Activated gamma-delta T cell treated with Interleukin-2 at 50 U/mL for 16 hours (primary cell): ENCODE results near the gene NCAPD2.
"Not testable (repeated sequence)": the region's sequence is repeated elsewhere in the genome, so short reads cannot be mapped to it uniquely, and the experiment has no call there.

Experiments used
- DNase-seq: peaks from one replicate; pipeline ENCODE4 v3.0.0-alpha.2; 2020

The NCAPD2 gene

DNA sequence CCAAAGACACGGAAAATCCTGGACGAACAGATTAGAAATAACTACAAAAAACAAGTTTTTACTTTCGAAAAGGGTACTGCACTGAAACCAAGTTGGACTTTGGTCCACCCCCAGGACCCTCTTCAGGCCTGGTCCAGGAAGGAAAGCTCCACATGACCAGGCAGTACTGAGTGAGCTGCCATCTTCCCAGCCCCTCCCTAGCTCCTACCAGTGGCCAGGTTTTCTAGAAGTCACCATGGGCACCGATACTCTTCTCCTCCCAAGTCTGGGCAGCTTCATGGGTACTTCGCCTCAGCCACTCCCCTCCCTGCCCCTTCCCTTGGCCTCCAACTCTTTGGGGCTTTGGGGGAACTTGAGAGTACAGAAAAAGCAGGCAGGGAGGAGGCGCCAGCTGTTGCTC, 30.0 kb upstream of the NCAPD2 start:
- no peak for DNase-seq

DNA sequence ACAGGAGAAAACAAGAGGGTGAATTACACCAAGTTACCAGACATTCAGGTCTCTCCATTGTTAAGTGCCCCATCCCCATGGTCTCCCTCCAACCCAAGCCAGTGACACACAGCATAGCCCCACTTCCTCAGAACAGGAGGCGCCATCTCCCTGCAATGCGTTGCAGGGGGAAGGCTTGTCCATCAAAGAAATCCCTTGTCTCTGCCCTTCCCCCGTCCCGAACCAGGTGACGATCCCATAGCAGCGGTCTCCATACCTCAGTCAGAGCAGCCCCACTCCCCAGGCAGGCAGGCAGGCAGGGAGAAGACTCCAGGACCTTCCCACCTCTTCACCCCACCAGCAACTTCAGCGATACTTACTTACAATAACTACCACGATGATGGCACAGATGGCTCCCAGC, 29.4 kb upstream of the NCAPD2 start:
- no peak for DNase-seq

DNA sequence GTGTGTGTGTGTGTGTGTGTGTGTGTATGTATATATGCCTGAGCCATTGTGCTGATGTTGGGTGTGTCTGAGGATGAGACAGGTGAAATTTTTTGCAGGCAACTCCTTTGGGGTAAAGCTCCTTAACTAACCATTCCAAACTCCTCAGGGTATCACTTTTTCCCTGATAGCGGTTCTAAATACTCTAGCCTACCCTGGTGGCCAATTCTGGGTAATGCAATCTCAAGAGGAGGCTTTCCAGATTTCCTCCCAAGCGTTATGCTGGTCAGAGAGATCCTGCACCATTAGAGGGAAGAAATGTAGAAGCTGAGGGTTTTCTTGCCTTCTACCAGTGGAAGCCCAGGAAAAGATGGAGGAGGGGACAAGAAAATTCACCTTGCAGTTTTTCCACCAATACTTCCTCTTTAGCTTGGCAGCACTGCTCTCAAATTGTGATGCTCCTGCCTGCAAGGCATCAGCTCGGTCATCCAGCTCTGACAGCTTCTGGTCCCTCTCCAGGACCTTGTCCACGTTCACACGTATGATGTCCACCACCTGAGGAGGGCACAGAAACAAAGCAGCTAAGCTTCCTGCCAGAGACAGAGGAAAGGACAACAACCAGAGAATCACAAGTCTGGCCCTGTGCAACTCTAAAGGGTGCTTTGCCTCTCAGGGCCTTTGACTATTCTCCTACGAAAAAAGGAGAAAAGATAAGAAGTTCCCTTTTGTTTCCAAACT, 28.3 kb upstream of the NCAPD2 start:
- no peak for DNase-seq

DNA sequence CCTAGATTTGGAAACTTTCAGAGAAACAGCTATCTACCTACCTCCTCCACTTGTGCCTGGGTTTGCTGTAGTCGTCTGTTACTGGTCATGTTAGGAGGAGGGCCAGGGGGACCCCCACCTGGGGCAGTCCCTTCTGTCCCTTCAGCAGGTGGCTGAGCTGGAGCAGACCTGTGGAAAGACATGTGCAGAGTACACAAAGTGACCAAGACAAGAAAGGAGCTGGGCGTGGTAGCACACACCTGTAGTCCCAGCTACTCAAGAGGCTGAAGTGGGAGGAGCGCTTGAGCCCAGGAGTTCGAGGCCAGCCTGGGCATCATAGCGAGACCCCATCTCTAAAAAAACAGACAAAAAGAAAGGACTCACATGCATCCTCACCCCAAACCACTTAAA, 27.7 kb upstream of the NCAPD2 start:
- DNase-seq = no peak

DNA sequence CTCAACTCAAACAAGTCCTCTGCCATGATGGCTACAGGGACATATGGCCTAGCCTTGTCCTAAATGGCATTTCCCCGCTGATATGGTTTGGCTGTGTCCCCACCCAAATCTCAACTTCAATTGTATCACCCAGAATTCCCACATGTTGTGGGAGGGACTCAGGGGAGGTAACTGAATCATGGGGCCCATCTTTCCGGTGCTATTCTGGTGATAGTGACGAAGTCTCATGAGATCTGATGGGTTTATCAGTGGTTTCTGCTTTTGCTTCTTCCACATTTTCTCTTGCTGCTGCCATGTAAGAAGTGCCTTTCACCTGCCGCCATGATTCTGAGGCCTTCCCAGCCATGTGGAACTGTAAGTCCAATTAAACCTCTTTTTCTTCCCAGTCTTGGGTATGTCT, 27.2 kb upstream of the NCAPD2 start:
- DNase-seq = not testable (repeated sequence)

DNA sequence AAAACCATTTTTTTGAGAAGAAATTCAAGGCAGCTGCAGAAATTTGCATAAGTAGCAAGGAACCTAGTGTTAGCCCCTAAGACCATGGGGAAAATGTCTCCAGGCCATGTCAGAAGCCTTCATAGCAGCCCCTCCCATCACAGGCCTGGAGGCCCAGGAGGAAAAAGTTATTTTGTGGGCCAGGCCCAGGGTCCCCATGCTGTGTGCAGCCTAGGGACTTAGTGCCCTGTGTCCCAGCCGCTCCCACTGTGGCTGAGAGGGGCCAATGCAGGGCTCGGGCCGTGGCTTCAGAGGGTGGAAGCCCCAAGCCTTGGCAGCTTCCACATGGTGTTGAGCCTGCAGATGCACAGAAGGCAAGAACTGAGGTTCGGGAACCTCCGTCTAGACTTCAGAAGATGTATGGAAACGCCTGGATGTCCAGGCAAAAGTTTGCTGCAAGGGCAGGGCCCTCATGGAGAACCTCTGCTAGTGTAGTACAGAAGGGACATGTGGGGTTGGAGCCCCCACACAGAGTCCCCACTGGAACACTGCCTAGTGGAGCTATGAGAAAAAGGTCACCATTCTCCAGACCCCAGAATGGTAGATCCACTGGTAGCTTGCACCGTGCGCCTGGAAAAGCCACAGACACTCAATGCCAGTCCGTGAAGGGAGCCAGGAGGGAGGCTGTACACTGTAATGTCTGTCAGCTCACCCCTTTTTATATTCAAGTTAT, 26.2 kb upstream of the NCAPD2 start:
- not testable (repeated sequence) for DNase-seq

DNA sequence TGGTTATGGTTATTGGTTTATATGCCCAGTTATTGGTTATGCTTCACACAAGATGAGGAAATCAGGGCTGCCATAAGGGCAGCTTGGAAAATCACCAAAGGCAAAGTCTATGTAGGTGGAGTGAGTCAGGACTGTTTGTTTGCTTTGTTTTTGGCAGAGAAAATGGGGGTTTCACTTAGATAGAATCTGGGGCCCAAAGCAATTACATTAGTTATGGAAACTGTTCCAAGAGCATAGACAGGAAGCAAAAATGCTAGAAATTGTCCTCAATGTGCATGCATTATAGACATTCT, 25.7 kb upstream of the NCAPD2 start:
- no peak for DNase-seq

DNA sequence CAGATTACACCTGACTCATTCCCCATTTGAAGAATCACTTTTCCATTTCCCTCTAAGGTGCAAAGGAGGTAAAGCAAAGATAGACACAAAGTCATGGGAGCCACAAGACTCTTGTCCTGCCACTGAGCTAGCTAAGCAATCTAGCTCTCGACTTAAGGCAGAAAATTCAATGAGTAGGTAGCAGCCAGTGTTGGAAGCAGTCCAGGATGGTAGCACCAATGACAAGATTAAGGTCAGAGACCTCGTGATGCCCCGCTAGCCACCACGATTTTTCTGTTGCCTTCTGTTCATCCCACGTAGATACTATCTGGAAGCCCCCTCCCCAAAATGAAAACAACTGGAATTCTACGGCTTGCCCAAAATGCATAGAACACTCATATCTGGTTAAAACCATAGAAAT, 24.8 kb upstream of the NCAPD2 start:
- DNase-seq = no peak

DNA sequence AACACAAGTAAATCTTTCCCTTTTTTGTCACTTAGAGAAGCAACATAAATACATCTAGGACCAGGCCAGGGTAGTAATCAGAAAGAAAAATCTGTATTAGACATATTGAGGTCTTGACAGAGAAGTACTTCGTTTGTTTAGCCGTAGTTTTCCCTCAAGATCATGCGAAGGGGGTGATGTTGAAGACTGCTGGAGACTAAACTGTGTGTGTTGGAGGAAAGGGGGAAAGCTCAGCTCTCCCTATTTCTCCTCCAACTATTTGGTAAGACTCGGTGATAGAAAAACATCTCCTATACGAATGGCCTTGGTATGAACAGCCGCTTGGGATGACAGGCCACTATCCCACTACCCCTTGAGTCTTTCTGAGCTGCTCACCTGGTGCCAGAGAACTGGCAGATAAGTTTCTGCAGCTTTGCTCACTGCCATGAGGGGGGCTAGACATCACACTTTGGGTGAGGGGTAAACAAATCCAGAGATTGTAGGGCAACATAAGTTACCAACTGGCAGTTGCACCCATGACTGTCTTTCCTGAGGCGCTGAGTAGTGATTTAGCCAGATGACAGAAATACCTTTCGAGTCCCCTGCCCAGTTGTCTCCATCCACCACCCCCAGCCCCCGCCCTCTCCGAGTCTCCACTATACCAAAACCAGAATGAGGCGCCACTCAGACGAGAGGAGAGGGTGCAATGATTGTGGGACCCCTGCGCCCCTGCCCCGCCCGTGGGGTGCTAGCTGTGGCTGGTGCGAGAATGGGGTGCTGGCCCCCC, 24.1 kb upstream of the NCAPD2 start:
- DNase-seq = peak; percentile 28

DNA sequence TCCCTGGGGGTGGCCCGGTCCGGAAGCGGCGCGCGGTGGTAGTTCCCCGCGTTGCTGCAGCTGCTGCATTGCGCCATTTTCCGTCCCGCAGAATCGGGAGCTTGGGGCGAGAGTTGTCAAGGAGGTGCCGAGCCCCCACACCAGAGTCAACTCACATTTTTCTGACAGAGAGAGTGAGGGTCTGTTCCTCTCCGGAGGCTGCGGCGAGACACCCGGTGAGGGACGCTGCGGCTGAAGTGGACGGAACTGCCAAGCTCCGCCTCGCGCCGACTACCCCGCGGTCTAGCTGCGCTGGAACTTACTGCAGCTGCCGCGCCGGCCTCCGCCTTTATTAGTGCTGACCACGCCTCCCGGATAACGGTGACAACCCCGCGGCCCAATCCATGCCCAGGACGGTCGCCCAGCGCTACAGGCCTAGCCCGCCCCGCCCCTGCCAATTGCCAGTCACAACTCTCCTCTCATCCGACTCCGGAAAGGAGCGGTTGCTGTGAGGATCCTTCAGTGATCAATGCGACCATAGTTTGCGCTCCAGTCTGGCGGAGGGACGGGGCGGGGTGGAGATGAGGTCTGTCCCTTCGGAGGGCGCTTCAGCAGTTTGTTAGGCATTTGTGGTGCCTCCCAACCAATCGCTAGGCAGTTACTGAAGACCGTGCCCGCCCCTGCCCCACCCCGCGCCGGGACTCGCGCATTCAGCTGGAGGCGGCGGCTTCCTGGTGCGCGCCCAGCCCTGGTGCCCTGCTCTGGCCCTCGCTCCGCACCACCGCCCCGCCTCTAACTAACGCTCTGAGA, 23.3 kb upstream of the NCAPD2 start, which contains the start of gene VAMP1:
TSS of gene VAMP1 (minus strand) at position 303 of the 789 bp plus-strand sequence. CDS start at position 157, 146 bp downstream.
- peak; percentile 97 for DNase-seq

DNA sequence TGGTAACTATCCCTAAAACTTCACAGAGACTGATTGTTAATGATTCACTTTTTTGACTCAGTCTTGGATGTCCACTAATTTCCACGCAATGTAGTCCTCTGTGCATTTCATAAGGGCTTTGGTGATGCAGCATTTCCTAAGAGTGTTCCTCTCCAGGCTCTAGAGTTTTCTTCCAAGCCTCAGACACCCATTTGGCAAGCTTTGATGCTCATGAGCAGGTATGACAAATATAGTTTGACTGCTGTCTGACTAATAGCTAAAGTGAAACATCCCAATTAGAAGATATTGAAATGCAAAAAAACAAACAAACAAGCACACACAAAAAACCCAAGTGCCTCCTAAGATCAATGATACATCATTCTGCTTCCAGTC, 21.9 kb upstream of the NCAPD2 start:
- DNase-seq = no peak

DNA sequence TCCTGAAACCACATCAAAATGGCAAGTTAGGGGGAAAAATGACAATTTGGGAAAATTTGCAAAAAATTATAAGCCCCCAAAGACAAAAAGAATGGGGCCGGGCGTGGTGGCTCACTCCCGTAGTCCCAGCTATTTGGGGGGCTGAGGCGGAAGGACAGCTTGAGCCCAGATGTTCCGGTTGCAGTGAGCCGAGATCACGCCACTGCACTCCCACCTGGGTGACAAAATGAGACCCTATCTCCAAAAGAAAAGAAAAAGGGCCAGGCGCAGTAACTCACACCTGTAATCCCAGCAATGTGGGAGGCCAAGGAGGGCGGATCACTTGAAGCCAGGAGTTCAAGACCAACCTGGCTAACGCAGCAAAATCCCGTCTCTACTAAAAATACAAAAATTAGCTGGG, 21.4 kb upstream of the NCAPD2 start:
- no peak for DNase-seq

DNA sequence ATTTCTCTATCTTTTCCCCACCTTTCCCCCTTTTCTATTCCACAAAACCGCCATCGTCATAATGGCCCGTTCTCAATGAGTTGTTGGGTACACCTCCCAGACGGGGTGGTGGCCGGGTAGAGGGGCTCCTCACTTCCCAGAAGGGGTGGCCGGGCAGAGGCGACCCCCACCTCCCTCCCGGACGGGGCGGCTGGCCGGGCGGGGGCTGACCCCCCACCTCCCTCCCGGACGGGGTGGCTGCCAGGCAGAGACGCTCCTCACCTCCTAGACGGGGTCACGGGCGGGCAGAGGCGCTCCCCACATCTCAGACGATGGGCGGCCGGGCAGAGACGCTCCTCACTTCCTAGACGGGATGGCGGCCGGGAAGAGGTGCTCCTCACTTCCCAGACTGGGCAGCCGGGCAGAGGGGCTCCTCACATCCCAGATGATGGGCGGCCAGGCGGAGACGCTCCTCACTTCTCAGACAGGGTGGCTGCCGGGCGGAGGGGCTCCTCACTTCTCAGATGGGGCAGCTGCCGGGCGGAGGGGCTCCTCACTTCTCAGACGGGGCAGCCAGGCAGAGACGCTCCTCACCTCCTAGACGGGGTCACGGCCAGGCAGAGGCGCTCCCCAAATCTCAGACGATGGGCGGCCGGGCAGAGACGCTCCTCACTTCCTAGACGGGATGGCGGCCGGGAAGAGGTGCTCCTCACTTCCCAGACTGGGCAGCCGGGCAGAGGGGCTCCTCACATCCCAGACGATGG, 18.5 kb upstream of the NCAPD2 start:
- not testable (repeated sequence) for DNase-seq

DNA sequence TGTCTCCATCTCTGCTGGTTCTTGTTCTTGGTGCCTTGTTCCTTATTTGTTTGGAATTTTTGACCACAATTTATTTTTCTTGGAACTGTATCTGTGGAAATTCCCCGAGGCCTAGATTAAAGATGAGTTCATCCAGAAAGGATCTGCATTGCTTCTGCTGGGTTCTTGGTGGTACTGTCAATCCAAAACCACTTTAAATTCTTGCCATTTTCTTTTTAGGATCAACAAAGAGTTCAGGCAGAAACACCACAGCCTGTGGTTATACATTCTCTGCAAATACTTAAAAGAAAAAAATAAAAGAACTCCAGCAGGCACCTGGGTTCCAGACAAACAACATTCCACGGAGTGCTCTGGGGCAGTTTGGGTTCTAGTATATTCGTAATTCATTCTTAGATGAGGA, 17.4 kb upstream of the NCAPD2 start:
- no peak for DNase-seq

DNA sequence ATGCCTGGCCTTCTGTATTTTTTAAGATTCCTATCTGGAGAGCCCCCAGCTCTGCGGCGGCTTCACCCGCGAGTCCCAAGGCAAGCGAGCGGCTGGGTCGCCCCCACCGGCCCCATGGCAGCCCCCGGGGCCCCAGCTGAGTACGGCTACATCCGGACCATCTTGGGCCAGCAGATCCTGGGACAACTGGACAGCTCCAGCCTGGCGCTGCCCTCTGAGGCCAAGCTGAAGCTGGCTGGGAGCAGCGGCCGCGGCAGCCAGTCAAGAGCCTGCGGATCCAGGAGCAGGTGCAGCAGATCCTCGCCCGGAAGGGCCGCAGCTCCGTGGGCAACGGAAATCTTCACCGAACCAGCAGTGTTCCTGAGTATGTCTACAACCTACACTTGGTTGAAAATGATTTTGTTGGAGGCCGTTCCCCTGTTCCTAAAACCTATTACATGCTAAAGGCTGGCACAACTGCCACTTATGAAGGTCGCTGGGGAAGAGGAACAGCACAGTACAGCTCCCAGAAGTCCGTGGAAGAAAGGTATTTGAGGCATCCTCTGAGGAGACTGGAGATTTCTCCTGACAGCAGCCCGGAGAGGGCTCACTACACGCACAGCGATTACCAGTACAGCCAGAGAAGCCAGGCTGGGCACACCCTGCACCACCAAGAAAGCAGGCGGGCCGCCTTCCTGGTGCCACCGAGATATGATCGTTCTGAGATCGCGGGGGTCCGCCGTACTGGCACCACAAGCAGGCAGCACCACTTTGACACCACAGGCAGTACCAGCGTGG, 16.1 kb upstream of the NCAPD2 start:
- not testable (repeated sequence) for DNase-seq

DNA sequence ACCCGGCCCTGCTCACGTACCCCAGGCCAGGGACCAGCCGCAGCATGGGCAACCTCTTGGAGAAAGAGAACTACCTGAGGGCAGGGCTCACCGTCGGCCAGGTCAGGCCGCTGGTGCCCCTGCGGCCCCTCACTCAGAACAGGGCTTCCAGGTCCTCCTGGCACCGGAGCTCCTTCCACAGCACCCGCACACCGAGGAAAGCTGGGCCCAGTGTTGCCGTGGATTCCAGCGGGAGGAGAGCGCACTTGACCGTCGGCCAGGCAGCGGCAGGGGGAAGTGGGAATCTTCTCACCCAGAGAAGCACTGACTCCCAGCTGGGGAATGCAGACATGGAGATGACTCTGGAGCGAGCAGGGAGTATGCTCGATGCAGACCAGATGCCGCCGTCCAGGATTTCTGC, 15.5 kb upstream of the NCAPD2 start:
- no peak for DNase-seq

DNA sequence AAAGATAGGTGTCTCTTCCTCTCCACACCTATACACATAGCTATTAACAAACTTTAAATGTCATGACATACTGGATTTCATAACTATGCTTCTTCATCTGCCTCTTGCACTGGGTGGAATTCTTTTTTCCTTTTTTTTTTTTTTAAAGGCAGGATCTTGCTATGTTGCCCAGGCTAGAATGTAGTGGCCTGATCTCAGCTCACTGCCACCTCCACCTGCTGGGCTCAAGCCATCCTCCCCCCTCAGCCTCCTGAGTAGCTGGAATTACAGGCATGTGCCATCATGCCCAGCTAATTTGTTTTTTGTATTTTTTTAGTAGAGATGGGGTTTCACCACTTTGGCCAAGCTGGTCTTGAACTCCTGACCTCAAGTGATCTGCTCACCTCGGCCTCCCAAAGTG, 5.7 kb upstream of the NCAPD2 start:
- no peak for DNase-seq

DNA sequence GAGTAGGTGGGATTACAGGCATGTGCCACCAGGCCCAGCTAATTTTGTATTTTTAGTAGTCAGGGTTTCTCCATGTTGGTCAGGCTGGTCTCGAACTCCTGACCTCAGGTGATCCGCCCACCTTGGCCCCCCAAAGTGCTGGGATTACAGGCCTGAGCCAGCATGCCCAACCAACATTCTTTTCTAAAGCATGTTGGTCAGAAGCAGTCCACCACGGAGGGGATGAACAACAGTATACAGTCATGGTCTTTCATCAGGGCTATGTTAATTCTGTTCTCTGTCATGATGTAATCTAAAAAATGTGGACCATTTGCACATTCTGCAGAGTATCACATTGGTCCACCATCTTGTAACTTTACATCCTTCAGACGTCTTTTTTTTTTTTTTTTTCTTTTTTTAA, 4.5 kb upstream of the NCAPD2 start:
- no peak for DNase-seq

DNA sequence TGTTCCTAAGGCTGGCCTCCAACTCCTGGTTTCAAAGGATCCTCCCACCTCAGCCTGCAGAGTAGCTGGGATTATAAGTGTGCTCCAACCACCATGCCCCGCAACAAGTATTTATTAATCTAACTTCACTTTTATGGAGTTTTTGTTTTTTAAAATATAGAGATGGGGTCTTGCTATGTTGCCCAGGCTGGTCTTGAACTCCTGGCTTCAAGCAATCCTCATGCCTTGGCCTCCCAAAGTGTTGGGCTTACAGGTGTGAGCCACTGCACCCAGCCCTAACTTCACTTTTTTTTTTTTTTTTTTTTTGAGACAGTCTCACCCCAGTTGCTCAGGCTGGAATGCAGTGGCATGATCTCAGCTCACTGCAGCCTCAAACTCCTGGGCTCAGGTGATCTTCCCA, 3.2 kb upstream of the NCAPD2 start:
- not testable (repeated sequence) for DNase-seq

DNA sequence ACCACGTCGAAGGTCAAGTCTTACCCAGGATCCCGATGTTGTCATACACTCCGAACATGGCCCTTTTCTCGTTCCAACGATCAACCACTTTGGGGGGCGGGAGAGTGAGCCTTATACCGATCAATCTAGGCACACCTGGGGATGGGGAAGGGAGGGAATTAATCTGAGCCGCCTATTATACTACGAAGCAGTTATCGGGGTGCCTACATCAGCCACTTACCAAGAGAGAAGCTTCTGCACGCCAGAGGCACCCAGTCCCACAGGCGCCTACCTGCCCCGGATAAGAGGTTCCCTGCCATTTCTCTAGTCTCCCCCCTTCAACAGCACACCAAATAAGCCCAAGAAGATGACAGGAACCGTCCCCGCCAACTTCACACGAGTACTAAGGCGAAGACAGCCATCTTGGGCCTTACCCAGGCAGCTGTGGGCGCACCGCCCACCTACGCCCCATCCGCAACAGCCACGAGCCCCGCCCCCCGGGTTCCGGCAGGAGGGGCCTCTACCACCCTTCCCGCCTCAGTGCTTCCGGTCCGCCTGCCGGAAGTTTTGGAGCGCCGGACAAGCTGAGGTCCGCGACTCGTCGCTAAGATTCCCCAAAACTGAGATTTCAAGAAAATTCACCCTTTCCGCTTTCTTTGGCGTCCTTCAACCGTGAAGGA, 935 bp upstream of the NCAPD2 start, which contains the start of gene MRPL51:
TSS of gene MRPL51 (minus strand) at position 425 of the 659 bp plus-strand sequence. CDS start at position 299, 126 bp downstream.
- peak; percentile 97 for DNase-seq

DNA sequence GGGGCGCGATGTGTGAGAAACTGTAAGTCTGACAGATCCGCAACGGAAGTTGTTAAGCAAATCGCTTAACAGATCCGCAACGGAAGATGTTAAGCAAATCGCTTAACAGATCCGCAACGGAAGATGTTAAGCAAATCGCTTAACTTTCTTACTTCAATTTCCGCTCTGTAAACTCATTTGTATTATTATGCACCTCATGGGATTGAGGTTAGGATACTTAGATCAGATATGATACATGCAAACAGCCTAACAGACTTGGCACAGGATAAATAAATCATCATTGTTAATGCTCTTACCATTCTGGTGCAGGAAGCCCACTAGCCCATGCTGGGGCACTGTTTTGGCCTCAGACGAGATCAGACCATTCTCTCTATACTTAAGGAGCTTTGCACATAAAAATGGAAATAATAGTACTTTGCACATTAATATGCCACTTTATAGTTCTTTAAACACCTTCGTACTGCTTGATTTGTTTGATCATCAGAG, 399 bp downstream of the NCAPD2 start:
- no peak for DNase-seq
